ACHN (cell line): ENCODE results near the gene SLC13A3.

ENCODE experiments used
- DNase-seq: peaks from one replicate; pipeline ENCODE4 v3.0.0-alpha.2; 2015
- in situ Hi-C: cut with HindIII; loops from 2 replicates; pipeline ENCODE4 v1.10.0; 2017; ENCODE audit warnings: low sequenced_read_pairs, low pct_ligation_motif_present, low pct_unique_long_range_greater_than_20kb

Gene SLC13A3

GRCh38 chr20:46640536-46641311 is 10.5 kb downstream of the SLC13A3 start:
- DNase-seq: no peak
- in situ Hi-C loops: no loop called here

GRCh38 chr20:46640044-46640443 is 11.2 kb downstream of the SLC13A3 start:
- in situ Hi-C loops: no loop called here

GRCh38 chr20:46639587-46639986 is 11.7 kb downstream of the SLC13A3 start:
- in situ Hi-C loops: no loop called here
- no peak for DNase-seq

More at GRCh38 chr20:46640044-46640443, 11.2 kb downstream of the SLC13A3 start:
- DNase-seq: no peak

- in situ Hi-C loops: no loop called here
Measured at GRCh38 chr20:46638898-46639274, 12.4 kb downstream of the SLC13A3 start.

GRCh38 chr20:46638134-46638897 is 12.9 kb downstream of the SLC13A3 start:
- no peak for DNase-seq
- in situ Hi-C loops: no loop called here

More at GRCh38 chr20:46638898-46639274, 12.4 kb downstream of the SLC13A3 start:
- DNase-seq: no peak

GRCh38 chr20:46637427-46638133 is 13.7 kb downstream of the SLC13A3 start:
- no peak for DNase-seq
- in situ Hi-C loops: no loop called here

- no peak for DNase-seq
- in situ Hi-C loops: no loop called here
Measured at GRCh38 chr20:46637020-46637419, 14.2 kb downstream of the SLC13A3 start.

- no peak for DNase-seq
- in situ Hi-C loops: no loop called here
Measured at GRCh38 chr20:46636514-46636913, 14.7 kb downstream of the SLC13A3 start.

GRCh38 chr20:46635514-46636136 is 15.6 kb downstream of the SLC13A3 start:
- in situ Hi-C loops: no loop called here
- DNase-seq: no peak

- no peak for DNase-seq
- in situ Hi-C loops: no loop called here
Measured at GRCh38 chr20:46634528-46634927, 16.7 kb downstream of the SLC13A3 start.

GRCh38 chr20:46631874-46632446 is 19.3 kb downstream of the SLC13A3 start:
- in situ Hi-C loops: no loop called here
- DNase-seq: no peak

GRCh38 chr20:46631212-46631869 is 19.9 kb downstream of the SLC13A3 start:
- DNase-seq: no peak
- in situ Hi-C loops: no loop called here

GRCh38 chr20:46630306-46630705 is 21.0 kb downstream of the SLC13A3 start:
- in situ Hi-C loops: no loop called here
- DNase-seq: no peak

GRCh38 chr20:46629341-46629740 is 21.9 kb downstream of the SLC13A3 start:
- DNase-seq: no peak
- in situ Hi-C loops: no loop called here

- no peak for DNase-seq
- in situ Hi-C loops: no loop called here
Measured at GRCh38 chr20:46627234-46627633, 24.0 kb downstream of the SLC13A3 start.

- in situ Hi-C loops: no loop called here
- DNase-seq: no peak
Measured at GRCh38 chr20:46626758-46627157, 24.5 kb downstream of the SLC13A3 start.

- DNase-seq: no peak
- in situ Hi-C loops: no loop called here
Measured at GRCh38 chr20:46625875-46626373, 25.3 kb downstream of the SLC13A3 start.

GRCh38 chr20:46624946-46625345 is 26.3 kb downstream of the SLC13A3 start:
- no peak for DNase-seq
- in situ Hi-C loops: no loop called here
